HG02973 (cell line): ENCODE data around the gene SENP5.
A peak's percentile ranks its signal among the peaks of the same experiment; 100 is the strongest.
"Not testable (repeated sequence)": the region's sequence is repeated elsewhere in the genome, so short reads cannot be mapped to it uniquely, and the experiment has no call there.

Experiments used
- ATAC-seq: cut with Tn5 transposase; IDR thresholded peaks from one replicate; pipeline ENCODE4 v1.9.1; 2021; ENCODE audit warnings: moderate library complexity; ENCODE audit not compliant: unreplicated experiment

The SENP5 gene

DNA sequence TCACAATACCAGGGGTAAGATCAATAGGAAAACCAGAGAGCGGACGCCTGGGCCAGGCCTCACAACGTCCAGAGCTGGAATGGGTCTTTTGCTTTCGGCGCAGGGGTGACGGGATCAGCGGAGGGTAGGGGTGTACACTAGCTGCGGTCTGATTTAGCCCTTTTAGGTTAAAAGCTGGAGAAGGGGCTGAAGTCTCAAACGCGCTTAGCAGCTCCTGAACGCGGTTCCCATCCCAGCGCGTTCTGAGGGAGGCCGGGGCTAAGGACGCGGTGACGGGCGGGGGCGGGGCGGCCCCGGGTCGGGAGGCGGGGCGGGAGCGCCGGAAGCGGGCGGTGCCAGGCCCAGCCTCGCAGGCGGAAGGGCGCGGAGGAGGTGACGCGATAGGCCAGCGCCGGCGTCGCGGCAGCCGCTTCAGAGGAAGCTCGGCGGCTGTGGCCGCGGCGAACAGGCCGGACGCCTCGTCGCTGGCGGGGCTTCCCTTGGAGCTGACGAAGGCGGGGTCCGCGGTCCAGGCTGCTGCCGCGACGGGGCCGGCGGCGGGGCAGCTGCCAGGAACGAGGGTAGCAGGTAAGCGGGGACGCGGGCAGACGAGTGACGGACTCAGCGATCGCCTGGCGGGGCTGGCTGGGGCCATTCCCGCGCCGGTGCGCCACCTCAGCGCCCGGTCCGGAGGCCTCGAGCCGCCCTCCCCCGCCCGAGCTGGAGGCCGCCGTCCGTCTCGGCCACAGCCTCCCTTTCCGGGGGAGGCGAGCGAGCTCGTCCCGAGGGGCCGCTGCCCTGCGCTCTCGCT lies at the start of gene SENP5:
SENP5 (plus strand) TSS at position 414 of the 790 bp plus-strand sequence. CDS start 17,262 bp downstream, outside the sequence.
- ATAC-seq = peak; percentile 90

DNA sequence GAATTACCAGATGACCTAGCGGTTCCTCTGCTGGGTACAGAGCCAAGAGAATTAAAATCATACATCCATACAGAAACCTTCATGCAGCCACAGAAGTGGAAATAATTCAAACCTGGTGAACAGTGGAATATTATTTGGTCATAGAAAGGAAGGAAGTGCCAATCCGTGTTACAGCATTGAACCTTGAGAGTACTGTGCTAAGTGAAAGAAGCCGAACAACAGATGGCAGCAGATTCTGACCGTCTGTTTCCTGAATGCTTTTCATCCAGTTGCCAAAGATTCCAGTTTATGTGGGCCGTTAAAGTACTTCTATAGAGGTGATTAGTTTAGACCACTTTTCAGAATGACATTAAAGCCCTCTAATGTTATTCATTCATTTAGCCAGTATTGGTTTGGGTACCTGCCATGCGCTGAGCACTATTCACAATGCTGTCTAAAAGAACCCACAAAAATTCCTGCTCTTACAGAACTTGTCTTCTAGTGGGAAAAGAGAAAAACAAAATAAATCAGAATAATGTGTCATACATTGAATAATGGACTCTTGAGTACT lies 45.8 kb upstream of the SENP5 start:
- no peak for ATAC-seq

DNA sequence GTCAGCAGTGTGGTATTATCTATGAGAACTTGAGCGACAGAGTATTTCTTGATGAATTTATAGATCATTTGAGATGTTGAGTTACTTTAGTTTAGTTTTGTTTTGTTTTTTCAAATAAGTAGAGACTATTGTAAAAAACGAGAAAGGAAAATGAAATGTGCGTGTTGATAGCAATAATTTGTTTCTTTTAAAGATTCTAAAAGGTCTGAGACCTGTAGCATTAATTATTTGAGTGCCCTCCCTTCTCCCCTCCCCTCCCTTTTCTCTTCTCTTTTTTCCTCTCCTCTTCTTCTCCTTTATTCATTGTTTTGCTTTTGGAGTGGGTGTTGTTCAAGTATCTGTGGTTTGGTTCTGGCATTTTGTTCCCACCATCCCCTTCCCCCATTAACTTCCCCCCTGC lies 38.1 kb upstream of the SENP5 start:
- not testable (repeated sequence) for ATAC-seq

- no peak for ATAC-seq
Measured at GRCh38 chr3:196835086-196835485, 32.6 kb upstream of the SENP5 start.

DNA sequence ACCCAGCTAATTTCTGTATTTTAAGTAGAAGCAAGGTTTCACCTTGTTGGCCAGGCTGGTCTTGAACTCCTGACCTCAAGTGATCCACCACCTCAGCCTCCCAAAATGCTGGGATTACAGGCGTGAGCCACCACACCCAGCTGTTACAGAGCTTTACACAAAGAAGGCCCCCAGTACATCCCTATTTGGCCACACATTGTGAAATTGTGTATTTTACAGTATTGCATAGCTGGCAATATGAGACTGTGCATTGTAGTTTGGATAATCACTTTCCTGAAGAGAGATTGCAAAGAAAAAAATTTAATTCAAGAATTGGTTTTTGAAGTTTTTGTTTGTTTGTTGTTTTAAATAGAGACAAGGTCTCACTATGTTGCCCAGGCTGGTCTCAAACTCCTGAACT lies 31.1 kb upstream of the SENP5 start:
- not testable (repeated sequence) for ATAC-seq

GRCh38 chr3:196837819-196838420 lies 29.8 kb upstream of the SENP5 start:
- ATAC-seq = no peak

DNA sequence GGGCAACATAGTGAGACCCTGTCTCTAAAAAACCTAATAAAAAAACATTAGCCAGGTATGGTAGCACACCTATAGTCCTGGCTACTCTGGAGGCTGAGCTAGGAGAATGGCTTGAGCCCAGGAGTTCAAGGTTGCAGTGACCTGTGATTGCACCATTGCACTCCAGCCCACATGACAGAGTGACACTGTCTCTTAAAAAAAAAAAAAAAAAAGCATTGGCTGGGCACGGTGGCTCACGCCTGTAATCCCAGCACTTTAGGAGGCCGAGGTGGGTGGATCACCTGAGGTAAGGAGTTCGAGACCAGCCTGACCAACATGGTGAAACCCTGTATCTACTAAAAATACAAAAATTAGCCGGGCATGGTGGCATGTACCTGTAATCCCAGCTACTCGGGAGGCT lies 28.4 kb upstream of the SENP5 start:
- ATAC-seq = not testable (repeated sequence)

DNA sequence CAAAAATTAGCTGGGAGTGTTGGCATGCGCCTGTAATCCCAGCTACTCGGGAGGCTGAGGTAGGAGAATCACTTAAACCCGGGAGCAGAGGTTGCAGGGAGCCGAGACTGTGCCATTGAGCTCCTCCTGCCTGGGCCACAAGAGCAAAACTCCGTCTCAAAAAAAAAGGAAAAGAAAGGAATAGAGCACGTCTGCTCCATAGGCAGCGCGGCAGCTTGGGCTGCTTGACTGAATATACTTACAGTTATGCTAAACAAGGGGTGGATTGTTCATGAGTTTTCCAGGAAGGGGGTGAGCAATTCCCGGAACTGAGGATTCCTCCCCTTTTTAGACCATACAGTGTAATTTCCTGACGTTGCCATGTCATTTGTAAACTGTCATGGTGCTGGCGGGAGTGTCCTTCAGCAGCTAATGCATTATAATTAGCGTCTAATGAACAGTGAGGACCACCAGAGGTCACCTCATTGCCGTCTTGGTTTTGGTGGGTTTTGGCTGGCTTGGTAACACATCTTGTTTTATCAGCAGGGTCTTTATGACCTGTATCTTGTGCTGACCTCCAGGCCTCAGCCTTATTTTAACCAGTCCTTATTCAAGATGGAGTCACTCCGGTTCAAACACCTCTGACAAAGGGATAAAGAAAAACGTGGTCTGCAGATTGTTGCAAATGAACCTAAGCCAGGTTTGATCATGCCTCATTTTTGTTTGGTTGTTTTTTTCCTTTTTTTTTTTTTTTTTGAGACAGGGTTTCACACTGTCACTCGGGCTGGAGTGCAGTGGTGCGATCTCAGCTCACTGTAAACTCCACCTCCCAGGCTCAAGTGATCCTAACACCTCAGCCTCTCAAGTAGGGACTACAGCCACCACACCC lies 24.9 kb upstream of the SENP5 start:
- no peak for ATAC-seq

DNA sequence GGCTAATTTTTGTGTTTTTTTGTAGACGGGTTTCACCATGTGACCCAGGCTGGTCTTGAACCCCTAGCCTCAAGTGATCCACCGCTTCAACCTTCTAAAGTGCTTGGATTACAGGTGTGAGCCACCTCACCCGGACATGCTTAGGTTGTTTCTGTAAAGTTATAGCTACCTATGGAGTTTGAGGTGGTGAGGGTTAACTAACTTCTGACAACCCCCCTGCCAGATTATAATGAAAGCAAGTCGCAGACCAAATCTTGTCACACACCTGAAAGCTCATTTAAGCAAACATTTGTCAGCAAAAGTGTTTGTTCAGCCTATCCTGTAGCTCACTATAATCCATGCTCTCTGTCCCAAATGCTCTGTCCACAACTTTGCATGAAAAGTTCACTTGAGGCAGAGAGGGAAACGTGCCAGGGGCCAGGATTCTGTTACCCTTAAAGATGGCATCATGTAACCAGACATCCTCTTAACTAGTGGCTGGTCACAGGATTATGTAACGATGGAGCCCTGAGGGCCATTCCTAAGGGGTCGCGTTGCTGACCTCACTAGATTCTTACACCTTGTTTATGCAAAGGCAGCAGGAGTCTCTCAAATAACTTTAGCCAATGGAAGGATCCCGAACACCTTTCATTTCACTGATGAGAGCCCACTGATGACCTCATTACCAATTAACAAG lies 24.1 kb upstream of the SENP5 start:
- no peak for ATAC-seq

- not testable (repeated sequence) for ATAC-seq
Measured at GRCh38 chr3:196844235-196845219, 23.2 kb upstream of the SENP5 start.

DNA sequence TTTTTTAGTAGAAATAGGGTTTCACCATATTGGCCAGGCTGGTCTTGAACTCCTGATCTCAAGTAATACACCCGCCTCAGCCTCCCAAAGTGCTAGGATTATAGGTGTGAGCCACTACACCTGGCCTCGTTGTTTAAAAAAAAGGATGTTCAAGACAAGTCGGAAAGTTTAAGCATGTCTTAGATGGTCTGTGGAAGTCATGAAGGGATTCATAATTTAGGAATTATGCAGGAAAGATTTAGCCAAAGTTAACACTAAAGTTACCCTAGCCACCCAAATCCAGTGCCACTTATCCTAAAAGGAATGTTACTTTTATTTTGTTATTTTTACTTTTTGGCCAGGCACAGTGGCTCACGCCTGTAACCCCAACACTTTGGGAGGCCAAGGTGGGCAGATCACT lies 19.3 kb upstream of the SENP5 start:
- ATAC-seq = not testable (repeated sequence)

DNA sequence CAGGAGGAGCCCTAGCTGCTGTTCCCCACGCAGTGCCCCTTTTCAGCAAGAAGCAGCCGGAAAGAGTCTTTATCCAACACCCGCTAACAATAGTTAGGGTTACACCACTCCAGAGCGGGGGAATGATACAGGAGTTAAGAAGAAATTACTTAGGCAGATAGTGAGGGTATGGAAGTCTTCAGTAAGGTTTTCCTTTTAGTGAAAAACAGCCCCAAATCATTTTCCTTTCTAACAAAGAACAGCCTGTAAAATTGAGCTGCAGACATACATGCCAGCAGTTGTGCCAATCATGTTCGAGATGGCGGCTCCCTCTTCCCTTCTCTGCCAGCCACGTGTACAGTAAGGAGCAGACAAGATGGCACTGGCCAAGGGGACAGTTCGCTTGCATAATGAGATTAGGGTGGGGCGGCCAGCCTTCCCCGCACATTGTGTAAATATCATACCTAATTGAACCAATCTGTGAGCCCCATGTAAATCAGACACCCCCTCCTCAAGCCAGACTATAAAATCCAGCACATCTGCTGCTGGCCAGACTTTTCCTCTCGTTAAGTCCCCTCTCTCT lies 18.5 kb upstream of the SENP5 start:
- ATAC-seq = no peak

- ATAC-seq = not testable (repeated sequence)
Measured at GRCh38 chr3:196863000-196863399, 4.7 kb upstream of the SENP5 start.

GRCh38 chr3:196867155-196867506 lies 589 bp upstream of the SENP5 start:
- ATAC-seq = no peak

- ATAC-seq = peak; percentile 22
Measured at GRCh38 chr3:196868297-196868661, 559 bp downstream of the SENP5 start.

- no peak for ATAC-seq
Measured at GRCh38 chr3:196872316-196872715, 4.6 kb downstream of the SENP5 start.

DNA sequence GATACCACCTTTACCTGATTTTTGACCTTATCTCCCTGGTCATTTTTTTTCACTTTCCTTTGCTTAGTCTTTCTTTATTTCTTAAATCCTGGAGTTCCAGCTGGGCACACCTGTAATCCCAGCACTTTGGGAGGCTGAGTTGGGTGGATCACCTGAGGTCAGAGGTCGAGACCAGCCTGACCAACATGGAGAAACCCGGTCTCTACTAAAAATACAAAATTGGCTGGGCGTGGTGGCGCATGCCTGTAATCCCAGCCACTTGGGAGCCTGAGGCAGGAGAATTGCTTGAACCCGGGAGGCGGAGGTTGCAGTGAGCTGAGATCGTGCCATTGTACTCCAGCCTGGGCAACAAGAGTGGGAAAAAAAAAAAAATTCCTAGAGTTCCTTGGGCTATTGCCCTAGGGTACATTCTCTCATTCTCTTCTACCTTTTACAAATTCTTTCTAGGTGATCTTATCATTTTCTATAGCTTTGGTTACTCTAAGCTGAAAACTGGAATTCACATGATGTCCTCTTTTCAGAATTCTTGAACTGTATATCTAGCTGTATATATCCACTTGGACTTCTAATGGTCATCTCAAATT lies 6.9 kb downstream of the SENP5 start:
- not testable (repeated sequence) for ATAC-seq

GRCh38 chr3:196875258-196875657 lies 7.5 kb downstream of the SENP5 start:
- no peak for ATAC-seq

DNA sequence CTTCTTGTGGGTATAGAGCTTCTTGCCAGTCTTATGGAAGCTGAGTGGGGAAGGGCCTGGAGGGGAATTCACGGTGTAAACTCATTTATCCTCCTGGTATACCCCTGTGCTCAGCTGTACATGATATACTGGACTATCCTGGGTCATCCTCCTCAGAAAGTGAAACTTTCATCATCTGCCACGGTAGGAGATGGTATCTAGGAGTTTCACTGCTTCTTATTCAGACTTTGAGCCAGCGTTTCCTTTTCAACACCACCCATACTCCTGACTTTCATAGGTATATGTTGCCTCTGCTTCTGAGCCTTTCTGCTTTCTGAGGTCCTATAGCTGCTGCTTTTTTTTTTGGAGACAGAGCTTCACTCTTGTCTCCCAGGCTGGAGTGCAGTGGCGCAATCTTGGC lies 15.6 kb downstream of the SENP5 start:
- ATAC-seq = no peak
